A673 (cell line): ENCODE measurements around the gene RASL11B.

Experiments used
- EZH2 ChIP-seq: fragments of 200-600 bp; sonication (generic); IDR thresholded peaks from 2 replicates; pipeline ENCODE4 v1.6.1; 2017; ENCODE audit warnings: borderline replicate concordance, low read depth, mild to moderate bottlenecking, mixed read lengths, antibody characterized with exemption, low read length; ENCODE audit not compliant: poor library complexity, severe bottlenecking
- TF ChIP-seq, protein P1 (sequence below): fragments of 300-800, 200-600 bp; sonication (generic); conservative IDR thresholded peaks from 2 replicates; pipeline ENCODE4 v1.5.1; 2017; ENCODE audit warnings: low read depth, mild to moderate bottlenecking, antibody characterized with exemption, low read length, moderate library complexity, mixed read lengths

DNA sequence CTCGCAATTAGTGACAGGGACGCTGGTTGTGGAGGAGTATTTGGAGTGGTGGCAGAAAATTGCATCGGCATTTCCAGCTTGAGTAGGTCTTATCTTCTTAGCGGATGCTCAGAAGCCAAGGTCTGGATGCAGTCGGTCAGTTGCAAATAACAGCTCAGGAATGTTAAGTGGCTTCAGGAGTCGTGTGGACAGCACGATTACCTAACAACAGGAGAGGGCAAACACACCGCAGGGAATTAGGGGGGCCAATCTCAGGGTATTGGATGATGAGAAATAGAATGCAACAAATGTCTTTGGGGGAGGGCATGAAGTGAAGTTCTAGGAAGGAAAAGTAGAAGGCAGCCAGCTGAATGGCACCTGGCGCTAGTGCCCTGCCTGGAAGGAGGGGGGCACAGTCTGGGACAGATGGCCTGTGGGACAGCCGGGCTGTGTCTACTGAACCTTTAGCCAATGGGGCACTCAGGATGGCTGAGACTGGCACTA lies 11.8 kb downstream of the RASL11B start:
- TF ChIP-seq EZH2, result no peak
- TF ChIP-seq, protein P1, sequence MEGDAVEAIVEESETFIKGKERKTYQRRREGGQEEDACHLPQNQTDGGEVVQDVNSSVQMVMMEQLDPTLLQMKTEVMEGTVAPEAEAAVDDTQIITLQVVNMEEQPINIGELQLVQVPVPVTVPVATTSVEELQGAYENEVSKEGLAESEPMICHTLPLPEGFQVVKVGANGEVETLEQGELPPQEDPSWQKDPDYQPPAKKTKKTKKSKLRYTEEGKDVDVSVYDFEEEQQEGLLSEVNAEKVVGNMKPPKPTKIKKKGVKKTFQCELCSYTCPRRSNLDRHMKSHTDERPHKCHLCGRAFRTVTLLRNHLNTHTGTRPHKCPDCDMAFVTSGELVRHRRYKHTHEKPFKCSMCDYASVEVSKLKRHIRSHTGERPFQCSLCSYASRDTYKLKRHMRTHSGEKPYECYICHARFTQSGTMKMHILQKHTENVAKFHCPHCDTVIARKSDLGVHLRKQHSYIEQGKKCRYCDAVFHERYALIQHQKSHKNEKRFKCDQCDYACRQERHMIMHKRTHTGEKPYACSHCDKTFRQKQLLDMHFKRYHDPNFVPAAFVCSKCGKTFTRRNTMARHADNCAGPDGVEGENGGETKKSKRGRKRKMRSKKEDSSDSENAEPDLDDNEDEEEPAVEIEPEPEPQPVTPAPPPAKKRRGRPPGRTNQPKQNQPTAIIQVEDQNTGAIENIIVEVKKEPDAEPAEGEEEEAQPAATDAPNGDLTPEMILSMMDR, result no peak
